GM12891 (cell line): ENCODE results near the gene NEK9.
"Not testable (repeated sequence)": the region's sequence is repeated elsewhere in the genome, so short reads cannot be mapped to it uniquely, and the experiment has no call there.

Source experiments
- DNase-seq: peaks from one replicate; pipeline ENCODE4 v3.0.0; 2011; ENCODE audit warnings: low spot score; ENCODE audit not compliant: insufficient read length
- FAIRE-seq: peaks from 2 replicates; lab custom pipeline; 2011; peaks lifted over from hg19 to GRCh38; lab: Jason Lieb, UNC
- PAX5 ChIP-seq: IDR thresholded peaks from 2 replicates; pipeline ENCODE4 v1.6.1; 2011; ENCODE audit warnings: low read length, moderate library complexity, mild to moderate bottlenecking; ENCODE audit not compliant: insufficient read depth, severe bottlenecking
- POLR2A ChIP-seq: IDR thresholded peaks from 2 replicates; pipeline ENCODE4 v1.6.1; 2011; ENCODE audit warnings: low read depth, low read length, control low read depth
- POLR2AphosphoS5 ChIP-seq: IDR thresholded peaks from 2 replicates; pipeline ENCODE4 v1.6.1; 2011; ENCODE audit warnings: low read depth, low read length, control low read depth
- POU2F2 ChIP-seq: IDR thresholded peaks from 2 replicates; pipeline ENCODE4 v1.6.1; 2011; ENCODE audit warnings: low read depth, mild to moderate bottlenecking, control low read depth, low read length, moderate library complexity
- SPI1 ChIP-seq: IDR thresholded peaks from 2 replicates; pipeline ENCODE4 v1.6.1; 2011; ENCODE audit warnings: low read depth, low read length, control low read depth
- TAF1 ChIP-seq: IDR thresholded peaks from 2 replicates; pipeline ENCODE4 v1.6.1; 2011; ENCODE audit warnings: low read depth, low read length, control low read depth

The NEK9 gene

DNA sequence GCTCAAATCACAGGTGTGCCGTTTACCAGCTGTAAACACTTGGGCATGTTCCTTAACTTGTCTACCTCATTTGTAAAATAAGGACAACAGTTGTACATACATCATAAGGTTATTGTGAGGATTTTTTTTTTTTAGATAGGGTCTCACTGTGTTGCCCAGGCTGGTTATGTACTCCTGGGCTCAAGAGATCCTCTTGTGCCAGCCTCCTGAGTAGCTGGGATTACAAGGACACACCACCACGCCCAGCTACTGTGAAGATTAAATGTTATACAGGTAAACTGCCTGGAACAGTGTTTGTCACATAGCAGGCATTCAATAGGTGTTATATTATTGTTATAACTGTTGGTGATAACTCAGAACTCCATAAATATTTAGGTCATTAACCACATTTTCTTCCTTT, 36.8 kb upstream of the NEK9 start:
- no peak for DNase-seq
- no peak for FAIRE-seq
- no peak for TF ChIP-seq POU2F2
- no peak for TF ChIP-seq POLR2AphosphoS5
- no peak for TF ChIP-seq POLR2A
- no peak for TF ChIP-seq PAX5
- TF ChIP-seq TAF1 = no peak
- TF ChIP-seq SPI1 = no peak

DNA sequence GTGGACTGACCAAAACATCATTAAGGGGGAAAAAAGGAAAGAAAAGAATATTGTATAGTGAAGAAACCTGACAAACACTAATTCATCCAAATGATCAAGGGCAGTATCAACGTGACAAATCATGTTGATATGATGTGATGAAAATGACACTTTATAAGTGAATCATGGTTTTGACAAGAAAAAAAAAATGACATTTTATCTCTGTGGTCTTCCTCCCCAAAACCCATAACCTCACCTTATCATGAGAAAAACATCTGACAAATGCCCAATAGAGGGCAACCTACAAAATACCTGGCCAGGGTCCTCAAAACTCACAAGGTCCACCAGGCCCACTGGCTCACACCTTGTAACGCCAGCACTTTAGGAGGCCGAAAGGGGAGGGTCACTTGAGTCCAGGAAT, 35.8 kb upstream of the NEK9 start:
- DNase-seq (no peak), FAIRE-seq (no peak)

DNA sequence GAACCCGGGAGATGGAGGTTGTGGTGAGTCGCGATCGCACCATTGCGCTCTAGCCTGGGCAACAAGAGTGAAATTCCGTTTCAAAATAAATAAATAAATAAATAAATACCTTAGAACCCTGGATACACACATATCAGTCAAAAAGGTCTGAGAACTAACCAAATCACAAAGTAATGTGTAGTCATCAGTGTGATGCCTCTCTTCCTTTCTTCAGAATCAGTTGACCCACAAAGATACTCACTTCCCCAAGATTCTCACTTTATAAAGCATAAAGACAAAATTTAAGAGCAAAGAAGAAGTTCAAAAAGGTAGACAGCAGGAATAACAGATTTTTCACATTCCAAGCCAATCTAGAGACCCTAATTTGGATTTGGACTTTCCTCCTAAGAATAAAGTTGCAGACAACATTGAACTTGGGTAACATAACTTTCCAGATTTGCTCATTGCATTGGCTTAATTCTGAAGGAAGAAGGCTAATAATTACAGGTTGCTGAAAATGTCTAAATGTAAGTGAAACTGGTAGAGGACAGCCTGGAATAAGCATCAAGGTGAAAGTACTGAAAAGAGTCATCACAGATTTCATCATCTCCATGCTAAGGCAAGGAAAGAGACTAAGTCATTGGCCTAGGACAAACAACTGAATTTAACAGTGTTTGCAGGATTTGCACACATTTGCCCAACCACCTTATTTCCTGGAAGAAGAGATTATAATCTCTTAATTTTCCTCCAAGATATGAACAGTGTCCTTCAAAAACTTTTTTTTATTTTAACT, 32.2 kb upstream of the NEK9 start:
- no peak for TF ChIP-seq PAX5
- peak; percentile 73 for TF ChIP-seq SPI1
- FAIRE-seq = peak; percentile 87

More for the DNA sequence above, 35.8 kb upstream of the NEK9 start:
- TF ChIP-seq POLR2AphosphoS5 (no peak), PAX5 (no peak), POLR2A (no peak), TAF1 (no peak), POU2F2 (no peak), SPI1 (no peak)

DNA sequence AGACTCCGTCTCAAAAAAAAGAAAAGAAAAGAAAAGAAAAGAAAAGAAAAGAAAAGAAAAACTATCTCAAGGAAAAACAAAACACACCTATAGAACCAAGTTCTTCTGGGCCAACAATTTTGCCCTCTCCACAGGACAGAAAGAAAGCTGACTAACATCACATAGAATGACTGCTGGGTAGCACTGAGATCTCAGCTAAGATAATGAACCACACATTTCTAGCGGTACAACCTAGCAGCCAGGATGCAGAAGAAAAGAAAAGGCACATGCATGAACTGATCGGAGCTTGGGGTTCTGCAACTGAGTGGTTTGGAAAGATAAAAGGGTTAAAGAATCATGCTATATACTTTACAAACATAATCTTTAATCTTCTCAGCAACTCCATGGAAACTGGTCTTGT, 30.1 kb upstream of the NEK9 start:
- FAIRE-seq = no peak
- DNase-seq = no peak
- TF ChIP-seq POLR2A (no peak), POU2F2 (no peak), POLR2AphosphoS5 (no peak), TAF1 (no peak), SPI1 (no peak), PAX5 (no peak)

More for the DNA sequence above, 32.2 kb upstream of the NEK9 start:
- no peak for DNase-seq

DNA sequence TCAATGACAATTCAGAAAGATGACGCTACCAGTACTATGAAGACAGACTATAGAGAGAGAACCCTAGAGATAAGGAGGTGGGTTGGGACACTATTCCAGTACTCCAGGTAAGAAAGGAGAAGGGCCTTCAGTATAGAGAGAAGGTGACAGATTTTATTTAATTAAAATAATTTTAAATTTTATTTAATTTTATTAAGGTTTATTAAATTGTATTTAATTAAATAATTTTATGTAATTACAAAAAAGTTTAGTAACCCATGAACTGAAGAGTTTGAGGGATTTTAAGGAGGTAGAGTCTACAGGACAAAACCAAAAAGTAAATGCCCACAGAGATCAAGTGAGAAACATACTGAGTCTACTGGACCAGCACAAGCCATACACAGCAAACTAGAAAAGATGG, 29.3 kb upstream of the NEK9 start:
- no peak for DNase-seq

DNA sequence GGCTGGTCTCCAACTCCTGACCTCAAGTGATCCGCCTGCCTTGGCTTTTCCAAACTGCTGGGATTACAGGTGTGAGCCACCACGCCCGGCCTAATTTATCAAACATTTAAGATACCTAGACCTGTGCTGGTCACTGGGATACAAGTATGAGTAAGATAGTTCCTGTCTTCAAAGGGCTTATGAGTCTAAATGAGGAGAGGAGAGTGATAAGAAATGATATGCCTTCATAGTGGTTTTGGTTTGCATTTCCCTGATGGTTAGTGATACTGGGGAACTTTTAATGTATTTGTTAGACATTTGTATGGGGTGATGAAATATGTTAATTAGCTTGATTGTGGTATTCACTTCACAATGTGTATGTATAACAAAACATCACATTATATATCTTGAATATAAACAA, 28.3 kb upstream of the NEK9 start:
- FAIRE-seq (no peak), DNase-seq (no peak)
- TF ChIP-seq SPI1 (no peak), POU2F2 (no peak), TAF1 (no peak), POLR2A (no peak), PAX5 (no peak), POLR2AphosphoS5 (no peak)

More for the DNA sequence above, 29.3 kb upstream of the NEK9 start:
- TF ChIP-seq PAX5 (no peak), POLR2A (no peak)
- no peak for FAIRE-seq

DNA sequence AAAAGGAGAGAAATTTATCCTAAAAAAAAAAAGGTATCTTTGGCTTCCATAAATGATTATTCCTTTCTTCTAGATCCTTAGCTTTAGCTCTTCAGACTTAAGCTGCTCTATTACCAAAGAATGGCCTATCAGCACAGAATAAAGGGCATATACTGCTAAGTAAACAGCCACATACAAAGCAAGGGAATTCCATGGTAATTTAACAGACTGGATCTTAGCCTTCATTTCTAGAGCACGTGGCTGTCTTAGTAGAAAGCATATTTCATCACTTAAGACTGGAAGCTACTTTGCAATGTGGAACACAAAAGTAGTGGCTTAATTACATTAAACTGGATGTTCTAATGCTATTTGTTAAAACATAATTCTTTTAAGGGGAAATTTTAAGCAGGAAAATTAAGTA, 26.4 kb upstream of the NEK9 start:
- no peak for DNase-seq
- FAIRE-seq = no peak
- no peak for TF ChIP-seq POLR2AphosphoS5

DNA sequence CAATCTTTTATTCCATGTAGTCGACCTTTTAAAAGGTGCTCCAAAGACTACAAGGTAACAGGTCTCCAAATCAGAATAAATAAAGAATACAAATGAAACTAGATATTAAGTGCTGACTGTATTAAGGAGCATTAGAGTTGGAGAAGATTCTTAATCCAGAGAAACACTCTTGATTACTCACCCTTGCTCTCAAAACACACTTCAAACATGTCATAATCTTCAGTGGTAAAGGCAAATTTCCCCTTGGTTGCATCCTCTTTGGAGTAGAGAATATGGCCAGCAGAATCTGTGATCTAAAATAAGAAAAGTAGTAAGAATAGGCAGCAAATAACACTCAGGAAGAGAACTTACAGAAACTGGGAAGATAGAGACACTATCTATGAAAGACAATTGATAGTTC, 25.0 kb upstream of the NEK9 start:
- TF ChIP-seq POLR2A (no peak), TAF1 (no peak), POU2F2 (no peak), POLR2AphosphoS5 (no peak), PAX5 (no peak), SPI1 (no peak)
- FAIRE-seq (no peak), DNase-seq (no peak)

DNA sequence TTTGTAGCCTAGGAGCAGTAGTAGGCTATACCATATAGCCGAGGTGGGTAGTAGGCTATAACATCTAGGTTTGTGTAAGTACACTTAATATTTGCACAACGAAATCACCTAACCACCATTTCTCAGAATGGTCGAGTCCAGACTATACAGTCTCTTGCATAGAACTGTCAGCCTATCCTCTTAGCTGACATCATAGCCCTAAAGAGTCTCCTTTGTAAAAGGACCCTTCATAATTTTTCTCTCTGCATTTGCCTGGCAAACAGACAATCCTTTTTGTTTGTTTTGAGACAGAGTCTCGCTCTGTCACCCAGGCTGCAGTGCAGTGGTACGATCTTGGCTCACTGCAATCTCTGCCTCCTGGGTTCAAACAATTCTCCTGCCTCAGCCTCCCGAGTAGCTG, 23.8 kb upstream of the NEK9 start:
- FAIRE-seq, DNase-seq: not testable (repeated sequence)

DNA sequence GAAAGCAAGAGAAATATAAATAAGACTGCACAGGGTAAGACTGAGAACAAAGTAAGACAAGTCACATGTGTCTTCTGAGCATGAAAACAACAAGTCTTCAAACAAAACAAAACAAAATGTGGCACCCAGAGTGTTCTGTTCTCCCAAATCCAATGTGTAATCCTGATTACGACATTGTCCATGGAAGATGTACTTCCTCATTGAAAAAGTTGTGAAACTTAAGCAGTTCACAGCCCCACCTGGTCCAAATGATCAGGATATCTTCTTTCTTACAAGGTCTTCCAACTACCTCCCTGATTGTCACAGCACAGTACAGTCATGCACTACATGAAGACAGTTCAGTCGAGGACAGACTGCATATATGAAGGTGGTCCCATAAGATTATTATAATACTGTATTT, 23.3 kb upstream of the NEK9 start:
- FAIRE-seq = no peak
- no peak for DNase-seq
- TF ChIP-seq POLR2AphosphoS5 (no peak), POU2F2 (no peak), POLR2A (no peak), PAX5 (no peak), TAF1 (no peak), SPI1 (no peak)
